Islet precursor cell (in vitro differentiated cells): ENCODE results near the gene ATXN7L1.
"Not testable (repeated sequence)": the region's sequence is repeated elsewhere in the genome, so short reads cannot be mapped to it uniquely, and the experiment has no call there.

ENCODE experiments used
- DNase-seq: peaks from one replicate; pipeline ENCODE4 v3.0.0-alpha.2; 2018

Gene ATXN7L1

GRCh38 chr7:105857009-105857952 is 19.1 kb downstream of the ATXN7L1 start:
- DNase-seq = no peak

GRCh38 chr7:105854498-105854897 is 21.9 kb downstream of the ATXN7L1 start:
- DNase-seq = no peak

- no peak for DNase-seq
These were observed 22.4 kb downstream of the ATXN7L1 start for GRCh38 chr7:105853931-105854419.

GRCh38 chr7:105851064-105851463 is 25.3 kb downstream of the ATXN7L1 start:
- no peak for DNase-seq

- DNase-seq = peak; percentile 89
These were observed 27.1 kb downstream of the ATXN7L1 start for GRCh38 chr7:105849122-105849855.

GRCh38 chr7:105846404-105846803 is 30.0 kb downstream of the ATXN7L1 start:
- no peak for DNase-seq

- DNase-seq = not testable (repeated sequence)
These were observed 31.7 kb downstream of the ATXN7L1 start for GRCh38 chr7:105844681-105845080.

GRCh38 chr7:105841866-105842265 is 34.5 kb downstream of the ATXN7L1 start:
- no peak for DNase-seq

GRCh38 chr7:105840981-105841749 is 35.2 kb downstream of the ATXN7L1 start:
- no peak for DNase-seq

- DNase-seq = no peak
These were observed 37.1 kb downstream of the ATXN7L1 start for GRCh38 chr7:105839266-105839665.

- no peak for DNase-seq
These were observed 37.7 kb downstream of the ATXN7L1 start for GRCh38 chr7:105838627-105839231.

GRCh38 chr7:105837765-105838626 is 38.4 kb downstream of the ATXN7L1 start:
- no peak for DNase-seq

GRCh38 chr7:105835441-105835840 is 41.0 kb downstream of the ATXN7L1 start:
- no peak for DNase-seq

GRCh38 chr7:105831824-105832535 is 44.4 kb downstream of the ATXN7L1 start:
- DNase-seq = no peak

- no peak for DNase-seq
These were observed 45.1 kb downstream of the ATXN7L1 start for GRCh38 chr7:105831302-105831620.

- DNase-seq = peak; percentile 93
These were observed 45.7 kb downstream of the ATXN7L1 start for GRCh38 chr7:105830405-105831301.

- DNase-seq = peak; percentile 23
These were observed 46.6 kb downstream of the ATXN7L1 start for GRCh38 chr7:105829681-105830322.

GRCh38 chr7:105828141-105828540 is 48.3 kb downstream of the ATXN7L1 start:
- peak; percentile 4 for DNase-seq

- DNase-seq = no peak
These were observed 49.1 kb downstream of the ATXN7L1 start for GRCh38 chr7:105827151-105827875.
